ENCODE results near the gene GPC6.

The GPC6 gene

DNA sequence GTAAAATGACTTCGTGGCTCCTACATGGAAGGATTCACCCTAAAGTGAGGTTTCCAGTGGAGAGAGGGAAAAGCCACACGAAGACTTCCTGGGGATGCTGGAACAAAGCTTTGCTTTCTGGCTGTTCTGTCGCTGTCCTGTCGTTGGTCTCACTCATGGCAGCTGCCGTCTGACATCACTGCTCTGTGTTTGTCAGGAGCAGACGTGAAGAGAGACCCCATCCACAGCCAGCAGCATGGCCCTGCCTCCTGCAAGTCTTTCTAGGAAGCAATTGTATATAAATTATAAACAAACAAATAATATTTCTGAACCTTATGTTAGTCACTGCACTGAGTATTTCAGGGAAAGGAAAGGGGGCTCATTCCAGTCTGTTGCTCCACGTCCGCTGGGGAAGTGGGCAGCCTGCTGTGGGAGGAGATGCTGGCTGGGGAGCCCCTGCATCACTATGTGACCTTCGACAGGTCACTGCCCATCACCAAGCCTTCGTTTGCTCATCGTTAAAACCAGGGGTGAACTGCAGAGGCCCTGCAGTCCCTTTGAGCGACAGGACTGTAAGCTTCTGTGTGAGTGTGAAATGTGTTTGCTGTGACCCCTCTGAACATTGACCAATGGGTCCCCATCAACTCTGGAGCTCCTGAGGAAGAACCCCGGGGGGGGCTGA is 1101.9 kb downstream of the GPC6 start:
- no peak overlapping the region for H3K4me3 ChIP-seq (ENCODE audit: low read length)
- DNase-seq (ENCODE audit: low read depth), result no peak
- TF ChIP-seq, protein P1, sequence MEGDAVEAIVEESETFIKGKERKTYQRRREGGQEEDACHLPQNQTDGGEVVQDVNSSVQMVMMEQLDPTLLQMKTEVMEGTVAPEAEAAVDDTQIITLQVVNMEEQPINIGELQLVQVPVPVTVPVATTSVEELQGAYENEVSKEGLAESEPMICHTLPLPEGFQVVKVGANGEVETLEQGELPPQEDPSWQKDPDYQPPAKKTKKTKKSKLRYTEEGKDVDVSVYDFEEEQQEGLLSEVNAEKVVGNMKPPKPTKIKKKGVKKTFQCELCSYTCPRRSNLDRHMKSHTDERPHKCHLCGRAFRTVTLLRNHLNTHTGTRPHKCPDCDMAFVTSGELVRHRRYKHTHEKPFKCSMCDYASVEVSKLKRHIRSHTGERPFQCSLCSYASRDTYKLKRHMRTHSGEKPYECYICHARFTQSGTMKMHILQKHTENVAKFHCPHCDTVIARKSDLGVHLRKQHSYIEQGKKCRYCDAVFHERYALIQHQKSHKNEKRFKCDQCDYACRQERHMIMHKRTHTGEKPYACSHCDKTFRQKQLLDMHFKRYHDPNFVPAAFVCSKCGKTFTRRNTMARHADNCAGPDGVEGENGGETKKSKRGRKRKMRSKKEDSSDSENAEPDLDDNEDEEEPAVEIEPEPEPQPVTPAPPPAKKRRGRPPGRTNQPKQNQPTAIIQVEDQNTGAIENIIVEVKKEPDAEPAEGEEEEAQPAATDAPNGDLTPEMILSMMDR (conservative IDR thresholded peaks at IDR 0.05; ENCODE audit: low read length), result no peak

DNA sequence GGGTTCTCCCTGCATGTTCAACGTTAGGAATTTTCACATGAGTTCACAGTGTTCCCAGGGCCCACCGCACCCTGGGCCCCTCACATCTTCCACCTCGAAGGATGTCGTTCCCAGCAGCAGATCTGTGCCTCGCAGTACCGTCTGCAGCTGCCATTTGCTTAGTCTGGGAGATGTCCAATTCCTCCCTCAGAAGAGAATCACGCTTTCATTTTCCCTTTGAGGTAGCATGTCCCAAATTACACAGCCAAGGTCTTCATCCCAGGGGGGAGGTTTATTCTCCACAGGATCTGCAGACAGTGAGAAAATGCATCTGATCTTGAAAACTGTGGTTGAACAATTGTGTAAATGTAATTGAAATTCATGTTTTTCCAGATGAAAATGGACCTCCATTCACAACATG is 1102.7 kb downstream of the GPC6 start:
- TF ChIP-seq, protein P1 (conservative IDR thresholded peaks at IDR 0.05; ENCODE audit: low read length), result no peak
- no peak for DNase-seq (ENCODE audit: low read depth)

DNA sequence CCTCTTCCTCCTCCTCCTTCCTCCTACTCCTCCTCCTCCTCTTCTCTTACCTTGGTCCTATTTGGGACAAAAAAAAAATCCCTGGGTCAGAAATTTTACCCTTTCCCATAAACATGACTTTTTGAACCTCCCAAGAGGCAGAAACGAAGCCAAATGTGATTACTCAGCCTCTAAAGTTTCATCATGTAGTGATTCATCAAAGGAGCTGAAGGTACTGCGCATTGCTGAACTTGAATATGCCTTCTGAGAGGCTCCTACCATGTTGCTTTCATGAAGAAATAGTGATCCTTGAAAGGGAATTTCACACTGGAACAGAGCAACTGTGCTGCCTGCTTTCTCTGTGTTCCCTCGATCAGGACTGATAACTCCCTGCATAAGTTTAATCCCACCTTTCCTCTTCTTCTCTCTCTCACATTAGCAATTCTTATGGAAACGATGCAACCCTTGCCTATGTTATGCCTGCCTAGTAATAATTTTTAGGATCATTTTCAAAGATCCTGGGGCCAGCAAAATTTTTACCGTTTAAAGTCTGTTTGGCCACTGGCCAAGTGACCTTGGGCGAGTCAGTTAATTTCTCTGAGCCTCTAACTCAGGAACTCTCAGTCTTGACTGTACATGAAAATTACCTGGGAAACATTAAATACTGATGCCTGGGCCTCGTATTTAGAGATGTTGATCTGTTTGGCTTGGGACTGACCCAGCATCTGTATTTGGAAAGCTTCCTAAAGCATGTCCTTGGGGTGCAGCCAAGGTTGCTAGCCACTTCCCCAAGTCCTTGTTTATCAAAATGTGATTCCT is 1103.3 kb downstream of the GPC6 start:
- no peak overlapping the region for H3K4me3 ChIP-seq (ENCODE audit: low read length)
- TF ChIP-seq, protein P1 (conservative IDR thresholded peaks at IDR 0.05; ENCODE audit: low read length), result no peak
- DNase-seq (ENCODE audit: low read depth), result peak; percentile 89

More for the DNA sequence above, 1102.7 kb downstream of the GPC6 start:
- no peak overlapping the region for H3K4me3 ChIP-seq (ENCODE audit: low read length)

DNA sequence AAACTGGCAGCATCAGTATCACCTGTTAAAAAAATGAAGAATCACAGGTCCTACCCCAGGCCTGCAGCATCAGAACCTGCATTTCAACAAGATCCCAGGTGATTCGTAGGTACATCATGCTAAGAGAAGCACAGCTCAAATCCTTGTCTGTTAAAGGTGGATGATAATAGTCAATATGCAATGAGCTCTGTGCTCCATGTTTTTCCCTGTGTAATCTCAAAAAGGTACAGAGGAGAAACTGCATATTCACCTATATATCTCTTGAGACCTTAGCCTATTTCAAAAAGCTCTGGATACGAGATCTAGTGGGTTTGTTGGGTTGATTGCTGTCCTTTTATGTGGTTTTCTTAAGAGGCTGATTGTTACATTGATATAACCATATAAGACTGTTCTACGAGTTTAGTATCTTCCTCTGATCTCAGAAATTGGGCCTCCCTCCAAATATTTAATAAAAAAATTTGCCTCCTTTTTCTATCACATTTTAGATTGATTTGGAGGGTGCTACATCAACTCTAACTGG is 1104.0 kb downstream of the GPC6 start:
- H3K4me3 ChIP-seq (ENCODE audit: low read length), result no peak overlapping the region
- TF ChIP-seq, protein P1 (conservative IDR thresholded peaks at IDR 0.05; ENCODE audit: low read length), result no peak
- DNase-seq (ENCODE audit: low read depth), result no peak

DNA sequence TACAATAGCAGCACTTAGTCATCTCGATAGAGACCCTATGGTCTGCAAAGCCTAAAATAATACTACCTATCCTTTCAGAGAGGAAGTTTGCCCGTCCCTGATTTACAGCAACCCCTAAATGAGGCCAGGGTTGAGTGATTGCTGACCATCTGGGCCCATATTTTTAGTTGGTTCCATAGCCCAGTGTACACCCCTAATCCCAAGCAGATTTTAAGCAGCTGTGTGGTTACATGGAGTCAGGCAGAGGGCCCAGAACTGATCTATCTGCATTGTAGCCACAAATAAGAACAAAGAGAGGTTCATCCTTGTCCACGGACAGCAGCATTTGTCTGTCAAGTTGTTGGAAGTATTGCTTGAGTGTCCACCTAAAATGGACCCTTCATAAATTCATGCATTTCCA is 1104.7 kb downstream of the GPC6 start:
- H3K4me3 ChIP-seq (ENCODE audit: low read length), result no peak overlapping the region
- TF ChIP-seq, protein P1 (conservative IDR thresholded peaks at IDR 0.05; ENCODE audit: low read length), result no peak
- DNase-seq (ENCODE audit: low read depth), result no peak

DNA sequence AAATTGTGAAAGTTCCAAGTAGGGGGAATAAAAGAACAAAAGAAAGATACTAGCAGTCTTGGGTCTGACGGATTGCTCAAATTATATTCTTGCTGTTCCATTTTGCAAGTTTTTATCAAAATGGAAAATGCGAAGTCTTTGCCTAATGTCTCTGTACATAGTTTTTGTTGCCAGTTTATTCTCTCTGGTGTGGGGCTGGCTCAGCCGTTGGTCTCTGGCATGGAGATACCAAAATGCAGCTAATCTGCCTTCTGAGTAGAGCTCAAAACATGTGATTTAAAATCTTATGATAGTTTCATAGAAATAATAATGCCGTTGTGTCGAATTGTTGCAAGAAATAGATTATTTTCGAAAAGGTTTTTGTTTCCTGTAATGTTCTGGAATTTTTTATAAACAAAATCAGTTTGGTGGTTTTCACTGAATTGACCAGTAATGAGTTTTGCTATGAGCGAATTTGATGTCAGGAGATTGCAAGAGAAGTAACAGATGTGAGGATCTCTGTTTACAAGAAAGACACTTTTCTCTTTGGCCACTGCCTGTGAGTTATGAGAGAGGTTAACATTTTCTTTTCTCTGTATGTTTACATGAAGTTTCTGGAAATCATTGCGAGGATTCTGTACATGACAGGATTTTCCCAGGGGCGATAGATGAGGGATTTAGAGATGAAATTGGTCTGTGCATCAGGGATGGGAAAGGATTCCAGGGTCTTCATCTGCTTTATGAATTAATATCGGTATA is 1105.9 kb downstream of the GPC6 start:
- TF ChIP-seq, protein P1 (conservative IDR thresholded peaks at IDR 0.05; ENCODE audit: low read length), result no peak
- no peak for DNase-seq (ENCODE audit: low read depth)
- no peak overlapping the region for H3K4me3 ChIP-seq (ENCODE audit: low read length)
